SW480 (cell line): ENCODE results near the gene GEMIN8.

Experiments used
- DNase-seq: peaks from one replicate; pipeline ENCODE4 v3.0.0-alpha.2; 2016; ENCODE audit warnings: low spot score

The GEMIN8 gene, protein sequence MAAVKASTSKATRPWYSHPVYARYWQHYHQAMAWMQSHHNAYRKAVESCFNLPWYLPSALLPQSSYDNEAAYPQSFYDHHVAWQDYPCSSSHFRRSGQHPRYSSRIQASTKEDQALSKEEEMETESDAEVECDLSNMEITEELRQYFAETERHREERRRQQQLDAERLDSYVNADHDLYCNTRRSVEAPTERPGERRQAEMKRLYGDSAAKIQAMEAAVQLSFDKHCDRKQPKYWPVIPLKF

GRCh38 chrX:14029425-14030173 is at the start of gene GEMIN8:
Gene GEMIN8 (minus strand): TSS chrX:14029892. CDS start chrX:14021478, 8,414 bp downstream.
- DNase-seq, result peak; percentile 84

DNA sequence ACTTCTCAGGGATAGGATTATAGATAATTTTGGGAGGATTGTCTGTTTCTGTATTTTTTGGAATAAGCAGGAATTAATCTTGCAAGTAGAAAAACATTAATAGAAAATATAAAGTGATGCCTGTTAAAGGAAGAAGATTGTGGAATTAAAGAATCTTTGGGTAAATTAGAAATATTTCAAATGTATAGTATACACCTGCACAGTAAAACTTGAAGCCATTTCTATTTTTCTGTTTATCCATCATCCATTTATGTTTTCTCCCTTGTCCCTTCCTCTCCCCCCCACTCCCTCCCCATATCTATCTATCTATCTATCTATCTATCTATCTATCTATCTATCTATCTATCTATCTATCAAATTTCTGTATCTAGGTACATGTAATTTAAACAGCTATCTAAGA is 46.9 kb upstream of the GEMIN8 start:
- DNase-seq, result no peak

DNA sequence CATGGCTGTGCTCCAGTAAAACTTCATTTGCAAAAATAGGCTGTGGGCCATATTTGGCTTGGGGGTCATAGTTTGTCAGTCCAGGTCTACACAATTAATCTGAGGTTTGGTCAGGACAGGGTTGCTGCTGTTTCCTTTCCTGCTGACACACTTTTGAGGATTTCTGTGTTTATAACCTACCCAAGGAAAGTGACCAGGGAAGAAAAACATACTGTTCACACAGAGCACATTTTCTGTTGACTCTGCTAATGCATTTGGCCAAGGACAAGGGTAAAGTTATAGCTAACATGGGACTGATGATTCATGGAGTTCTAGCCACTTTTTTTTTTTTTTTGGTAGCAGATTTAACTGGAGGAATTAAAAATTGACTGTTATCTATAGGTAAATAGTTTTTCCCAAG is 43.9 kb upstream of the GEMIN8 start:
- DNase-seq, result no peak

GRCh38 chrX:14073071-14073470 is 43.4 kb upstream of the GEMIN8 start:
- DNase-seq, result no peak

DNA sequence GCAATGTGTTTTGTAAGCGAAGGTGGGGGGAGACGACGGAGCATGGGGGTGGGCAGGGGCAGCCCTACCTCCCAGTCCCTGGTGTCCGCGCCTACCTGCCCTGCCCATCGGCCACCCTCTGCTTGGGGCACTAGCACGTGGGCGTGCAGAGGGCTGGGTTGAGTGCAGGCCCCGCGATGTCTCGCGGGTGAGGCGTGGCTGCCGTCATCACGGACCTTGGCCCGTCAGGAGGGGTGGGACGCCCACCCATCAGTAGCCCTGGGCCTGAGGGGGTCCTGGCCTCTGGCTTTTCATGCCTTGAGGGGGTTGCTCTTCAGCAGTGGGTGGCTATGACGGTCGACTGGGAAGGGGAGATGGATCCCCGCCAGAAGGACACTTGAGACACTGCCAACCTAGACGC is 36.1 kb upstream of the GEMIN8 start:
- no peak for DNase-seq

- peak; percentile 5 for DNase-seq
These were observed 35.1 kb upstream of the GEMIN8 start for GRCh38 chrX:14064626-14065432.

DNA sequence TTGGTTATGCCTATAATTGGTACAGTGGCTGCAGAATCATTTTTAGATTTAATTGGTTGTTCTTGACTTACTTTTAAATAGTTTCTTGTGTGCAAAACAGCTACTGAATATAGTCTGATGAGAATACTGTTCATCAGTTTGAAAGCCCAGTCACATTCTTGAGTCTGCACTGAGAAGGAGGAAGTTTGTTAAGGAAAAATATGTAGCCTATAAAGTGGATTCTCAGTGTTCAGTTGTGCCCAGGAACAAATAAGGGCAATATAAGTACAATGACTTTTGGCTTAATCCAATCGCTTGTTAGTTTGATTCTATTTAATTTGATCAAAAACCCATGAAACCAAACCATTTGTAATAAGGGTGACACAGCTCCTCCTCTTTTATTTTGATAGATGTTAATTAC is 32.8 kb upstream of the GEMIN8 start:
- DNase-seq, result no peak

- no peak for DNase-seq
These were observed 26.5 kb upstream of the GEMIN8 start for GRCh38 chrX:14056206-14056605.

GRCh38 chrX:14051416-14051815 is 21.7 kb upstream of the GEMIN8 start:
- peak; percentile 15 for DNase-seq

DNA sequence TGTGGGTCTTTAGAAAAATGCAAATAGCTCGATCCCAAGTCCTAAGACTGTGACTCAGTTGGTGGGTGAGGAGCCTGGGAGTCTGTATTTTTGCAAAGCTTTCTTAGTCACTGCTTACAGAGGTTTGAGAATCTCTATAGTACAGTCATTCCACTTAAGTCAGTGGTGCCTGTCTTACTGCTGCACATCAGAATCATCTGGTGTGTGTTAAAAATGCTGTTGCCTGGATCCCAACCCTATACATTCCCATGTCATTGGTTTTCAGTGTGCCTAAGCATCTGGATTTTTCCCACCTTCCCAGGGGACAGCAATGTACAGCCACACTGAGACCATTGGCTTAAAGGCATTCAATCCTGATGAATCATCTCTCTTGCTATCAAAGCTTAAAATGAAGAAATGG is 21.0 kb upstream of the GEMIN8 start:
- no peak for DNase-seq

- DNase-seq, result no peak
These were observed 13.5 kb upstream of the GEMIN8 start for GRCh38 chrX:14043209-14043608.

DNA sequence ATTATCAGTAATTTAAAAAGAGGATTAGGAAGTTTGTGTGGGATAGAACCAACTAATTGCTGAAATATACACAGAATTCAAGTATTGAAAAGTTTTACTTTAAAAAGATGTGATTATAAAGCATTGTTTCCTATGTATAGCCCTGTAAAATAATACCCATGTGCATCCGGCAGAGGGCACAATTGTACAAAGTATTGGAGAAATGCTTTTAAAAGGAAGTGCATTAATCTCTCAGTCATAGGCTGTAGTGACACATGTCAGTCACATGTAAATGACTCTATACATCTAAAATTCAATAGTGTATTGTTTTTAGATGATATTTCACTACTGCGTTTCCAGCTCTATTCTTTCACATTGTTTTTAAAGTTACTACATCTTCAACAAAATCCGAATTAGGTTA is 9.7 kb upstream of the GEMIN8 start:
- peak; percentile 59 for DNase-seq

- no peak for DNase-seq
These were observed 8.8 kb upstream of the GEMIN8 start for GRCh38 chrX:14038375-14039085.

DNA sequence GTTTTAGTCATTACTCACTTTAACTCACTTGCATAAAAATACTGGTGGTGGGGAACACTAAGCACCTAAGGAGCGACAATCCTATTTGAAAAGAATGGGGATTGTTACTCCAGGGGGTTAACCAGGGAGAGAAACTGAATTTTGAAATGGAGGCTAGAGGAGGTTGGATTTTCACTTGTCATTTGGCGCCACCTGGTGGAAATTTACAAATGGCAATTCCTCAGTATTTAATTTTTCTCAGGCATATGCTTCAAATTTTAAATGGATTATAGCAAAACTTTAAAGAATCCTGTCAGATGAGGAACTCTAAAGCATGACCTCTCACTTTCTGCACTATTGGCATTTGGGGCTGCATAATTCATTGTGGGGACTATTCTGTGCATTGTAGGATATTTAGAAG is 2.7 kb upstream of the GEMIN8 start:
- DNase-seq, result peak; percentile 40

GRCh38 chrX:14030174-14030530 is 460 bp upstream of the GEMIN8 start:
- DNase-seq, result peak; percentile 6

DNA sequence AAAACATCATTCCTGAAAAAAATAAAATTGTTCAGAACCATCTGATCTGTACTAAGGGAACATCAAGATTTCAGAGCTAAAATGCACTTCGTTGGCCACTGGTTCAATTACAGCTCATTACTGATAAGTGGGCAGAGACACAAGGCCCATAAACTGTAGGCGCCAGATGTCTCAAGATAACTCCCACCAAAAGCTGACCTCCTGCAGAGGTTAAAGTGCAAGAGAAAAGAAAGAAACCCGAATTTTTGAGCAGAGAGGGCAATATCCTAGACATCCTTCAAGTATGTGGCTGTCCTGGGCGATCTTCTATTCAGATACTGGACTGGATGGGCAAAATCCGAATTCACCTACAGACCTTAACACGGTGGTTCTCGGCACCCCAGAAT is 660 bp downstream of the GEMIN8 start:
- no peak for DNase-seq

DNA sequence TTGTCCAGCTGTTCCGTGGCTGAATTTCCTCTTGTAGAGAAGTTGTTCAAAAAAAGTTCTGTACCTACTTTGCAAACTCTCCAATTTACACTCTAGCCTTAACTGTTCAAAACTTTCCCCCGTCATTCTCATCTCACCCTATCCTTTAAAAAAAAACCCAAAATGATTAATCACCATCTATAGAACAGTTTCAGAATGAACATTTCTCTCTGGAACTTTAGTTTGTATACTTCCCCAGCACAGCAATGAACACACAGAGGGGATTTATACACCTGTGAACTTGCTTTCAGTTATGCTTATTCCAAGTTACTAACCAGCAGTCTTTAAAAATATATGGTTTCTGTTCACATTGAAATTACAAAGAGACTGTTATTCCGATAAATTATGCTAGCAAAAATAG is 1.2 kb downstream of the GEMIN8 start:
- DNase-seq, result no peak

DNA sequence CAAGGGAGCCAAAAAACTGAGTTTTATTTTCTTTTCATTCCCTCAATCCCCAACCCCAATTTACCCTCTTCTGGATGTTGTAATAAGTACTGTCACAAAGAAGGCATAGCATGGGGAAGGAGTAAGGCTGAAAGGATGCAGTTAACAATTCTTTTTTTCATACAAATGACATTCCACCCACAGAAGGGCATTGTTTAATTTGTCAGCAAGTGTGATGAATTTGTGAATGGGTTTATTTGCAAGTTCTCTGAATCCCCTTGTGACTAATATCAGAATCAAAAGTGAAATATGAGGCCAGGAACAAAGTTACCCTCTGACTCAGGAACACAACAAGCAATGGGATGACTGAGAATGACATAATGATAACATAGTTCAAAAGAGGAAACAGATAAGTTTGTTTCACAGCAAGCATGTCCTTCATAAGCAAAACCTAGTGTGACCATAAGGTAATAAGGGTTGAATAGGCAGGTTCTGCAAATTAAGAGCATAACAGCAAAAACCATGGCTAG is 2.1 kb downstream of the GEMIN8 start:
- no peak for DNase-seq

DNA sequence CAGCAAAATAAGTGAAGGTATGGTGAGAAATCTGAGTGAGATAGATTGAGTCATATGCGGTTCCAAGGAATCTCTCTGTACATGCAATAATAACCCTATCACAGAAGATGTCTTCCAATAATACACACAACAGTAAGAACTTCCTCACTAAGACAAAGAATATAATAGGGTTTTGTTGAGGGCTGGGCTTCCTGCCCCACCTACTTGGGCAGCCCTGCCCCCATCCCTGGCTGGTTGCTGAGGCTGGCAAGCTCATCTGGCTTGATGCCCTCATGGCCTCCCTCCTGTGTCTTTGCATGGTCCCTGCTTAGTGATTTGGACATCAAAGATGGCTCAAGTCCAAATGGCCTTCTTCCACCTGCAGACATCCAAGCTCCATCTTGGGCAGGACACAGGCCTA is 2.7 kb downstream of the GEMIN8 start:
- no peak for DNase-seq

- DNase-seq, result no peak
These were observed 3.6 kb downstream of the GEMIN8 start for GRCh38 chrX:14026121-14026520.

- no peak for DNase-seq
These were observed 7.7 kb downstream of the GEMIN8 start for GRCh38 chrX:14022019-14022418.

DNA sequence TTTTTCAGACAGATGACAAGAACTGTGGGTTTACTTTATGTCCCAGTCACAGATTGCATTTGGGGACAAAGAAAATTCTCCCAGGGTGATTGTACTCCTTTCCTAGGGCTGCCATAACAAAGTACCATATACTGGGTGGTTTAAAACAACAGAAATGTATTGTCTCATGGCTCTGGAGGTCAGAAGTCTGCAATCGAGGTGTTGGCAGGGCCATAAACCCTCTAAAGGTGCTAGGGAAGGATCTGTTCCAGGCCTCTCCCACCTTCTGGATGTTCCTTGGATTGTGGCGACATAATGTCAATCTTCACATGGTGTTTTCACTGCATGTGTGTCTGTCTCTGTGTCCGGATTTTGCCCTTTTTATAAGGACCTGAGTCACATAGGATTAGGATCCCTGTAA is 12.3 kb downstream of the GEMIN8 start:
- no peak for DNase-seq
